Measurements from ENCODE around the gene MAL.
"Not testable (repeated sequence)": the region's sequence is repeated elsewhere in the genome, so short reads cannot be mapped to it uniquely, and the experiment has no call there.

The MAL gene

GRCh38 chr2:95032868-95033603, 7.5 kb downstream of the MAL start:
- ATAC-seq (replicated peaks; ENCODE audit: extremely low read depth, poor library complexity, severe bottlenecking) (no peak), DNase-seq (ENCODE audit: low spot score in 2 of 2) (no peak)
- no peaks in the 10 kb centered on the region for H3K4me1 Mint-ChIP-seq
- H3K9me3 Mint-ChIP-seq = peaks cover 17% of the 10 kb centered on the region
- peaks cover 2% of the 10 kb centered on the region for H3K36me3 Mint-ChIP-seq (ENCODE audit: insufficient read depth)
- no peak overlapping the region for H3K4me3 Mint-ChIP-seq
- no peak overlapping the region for H3K27ac Mint-ChIP-seq (ENCODE audit: low read depth)
- peaks cover 7% of the 10 kb centered on the region for H3K27me3 Mint-ChIP-seq

- Mint-ChIP-seq H3K27me3 (peaks cover 7% of the 10 kb centered on the region), H3K36me3 (ENCODE audit: insufficient read depth) (peaks cover 2% of the 10 kb centered on the region), H3K9me3 (peaks cover 29% of the 10 kb centered on the region), H3K4me1 (no peaks in the 10 kb centered on the region), H3K4me3 (no peak overlapping the region), H3K27ac (ENCODE audit: low read depth) (no peak overlapping the region)
- no peak for DNase-seq (ENCODE audit: low spot score in 2 of 2)
- no peak for ATAC-seq (replicated peaks; ENCODE audit: extremely low read depth, poor library complexity, severe bottlenecking)
Observed at GRCh38 chr2:95034221-95034620, 8.7 kb downstream of the MAL start.

GRCh38 chr2:95034818-95035217, 9.3 kb downstream of the MAL start:
- H3K27ac Mint-ChIP-seq (ENCODE audit: low read depth) = no peak overlapping the region
- no peak overlapping the region for H3K4me3 Mint-ChIP-seq
- peaks cover 32% of the 10 kb centered on the region for H3K9me3 Mint-ChIP-seq
- peaks cover 7% of the 10 kb centered on the region for H3K27me3 Mint-ChIP-seq
- H3K4me1 Mint-ChIP-seq = no peaks in the 10 kb centered on the region
- no peak for ATAC-seq (replicated peaks; ENCODE audit: extremely low read depth, poor library complexity, severe bottlenecking)
- H3K36me3 Mint-ChIP-seq (ENCODE audit: insufficient read depth) = peaks cover 2% of the 10 kb centered on the region
- no peak for DNase-seq (ENCODE audit: low spot score in 2 of 2)

- H3K4me1 Mint-ChIP-seq = no peaks in the 10 kb centered on the region
Observed at GRCh38 chr2:95036596-95037383, 11.3 kb downstream of the MAL start.

GRCh38 chr2:95037384-95037839, 11.9 kb downstream of the MAL start:
- Mint-ChIP-seq H3K27me3 (no peaks in the 10 kb centered on the region), H3K9me3 (peaks cover 32% of the 10 kb centered on the region), H3K36me3 (ENCODE audit: insufficient read depth) (peaks cover 2% of the 10 kb centered on the region), H3K27ac (ENCODE audit: low read depth) (peak overlapping the region; percentile 8), H3K4me1 (no peaks in the 10 kb centered on the region), H3K4me3 (no peak overlapping the region)
- ATAC-seq (replicated peaks; ENCODE audit: extremely low read depth, poor library complexity, severe bottlenecking) (no peak), DNase-seq (ENCODE audit: low spot score in 2 of 2) (no peak)

More at GRCh38 chr2:95036596-95037383, 11.3 kb downstream of the MAL start:
- Mint-ChIP-seq H3K9me3 (peaks cover 32% of the 10 kb centered on the region), H3K27me3 (no peaks in the 10 kb centered on the region), H3K27ac (ENCODE audit: low read depth) (peak overlapping the region; percentile 8), H3K4me3 (no peak overlapping the region), H3K36me3 (ENCODE audit: insufficient read depth) (peaks cover 2% of the 10 kb centered on the region)
- no peak for DNase-seq (ENCODE audit: low spot score in 2 of 2)
- no peak for ATAC-seq (replicated peaks; ENCODE audit: extremely low read depth, poor library complexity, severe bottlenecking)

- H3K27me3 Mint-ChIP-seq; ATAC-seq (replicated peaks; ENCODE audit: extremely low read depth, poor library complexity, severe bottlenecking); H3K4me3 Mint-ChIP-seq; DNase-seq (ENCODE audit: low spot score in 2 of 2); H3K36me3 Mint-ChIP-seq (ENCODE audit: insufficient read depth); H3K4me1 Mint-ChIP-seq: not testable (repeated sequence)
- Mint-ChIP-seq H3K27ac (ENCODE audit: low read depth) (peak overlapping the region; percentile 8), H3K9me3 (peaks cover 32% of the 10 kb centered on the region)
Observed at GRCh38 chr2:95037841-95038585, 12.5 kb downstream of the MAL start.

GRCh38 chr2:95038635-95039298, 13.3 kb downstream of the MAL start:
- H3K36me3 Mint-ChIP-seq (ENCODE audit: insufficient read depth) = peaks cover 2% of the 10 kb centered on the region
- no peaks in the 10 kb centered on the region for H3K4me1 Mint-ChIP-seq
- peak overlapping the region; percentile 12 for H3K27ac Mint-ChIP-seq (ENCODE audit: low read depth)

GRCh38 chr2:95039363-95039762, 13.9 kb downstream of the MAL start:
- no peaks in the 10 kb centered on the region for H3K4me1 Mint-ChIP-seq
- H3K27ac Mint-ChIP-seq (ENCODE audit: low read depth) = peak overlapping the region; percentile 12
- H3K4me3 Mint-ChIP-seq = no peak overlapping the region
- ATAC-seq (replicated peaks; ENCODE audit: extremely low read depth, poor library complexity, severe bottlenecking) = no peak
- peaks cover 32% of the 10 kb centered on the region for H3K9me3 Mint-ChIP-seq
- peaks cover 14% of the 10 kb centered on the region for H3K27me3 Mint-ChIP-seq
- DNase-seq (ENCODE audit: low spot score in 2 of 2) = no peak
- peaks cover 2% of the 10 kb centered on the region for H3K36me3 Mint-ChIP-seq (ENCODE audit: insufficient read depth)

More at GRCh38 chr2:95038635-95039298, 13.3 kb downstream of the MAL start:
- ATAC-seq (replicated peaks; ENCODE audit: extremely low read depth, poor library complexity, severe bottlenecking) (no peak), DNase-seq (ENCODE audit: low spot score in 2 of 2) (no peak)
- Mint-ChIP-seq H3K27me3 (peaks cover 8% of the 10 kb centered on the region), H3K9me3 (peaks cover 32% of the 10 kb centered on the region), H3K4me3 (no peak overlapping the region)

GRCh38 chr2:95039978-95040377, 14.5 kb downstream of the MAL start:
- H3K9me3 Mint-ChIP-seq = peaks cover 32% of the 10 kb centered on the region
- no peak overlapping the region for H3K4me3 Mint-ChIP-seq
- ATAC-seq (replicated peaks; ENCODE audit: extremely low read depth, poor library complexity, severe bottlenecking) (no peak), DNase-seq (ENCODE audit: low spot score in 2 of 2) (no peak)
- H3K27ac Mint-ChIP-seq (ENCODE audit: low read depth) = no peak overlapping the region
- peaks cover 2% of the 10 kb centered on the region for H3K36me3 Mint-ChIP-seq (ENCODE audit: insufficient read depth)
- H3K4me1 Mint-ChIP-seq = no peaks in the 10 kb centered on the region
- peaks cover 16% of the 10 kb centered on the region for H3K27me3 Mint-ChIP-seq

GRCh38 chr2:95040426-95040825, 14.9 kb downstream of the MAL start:
- H3K4me1 Mint-ChIP-seq = no peaks in the 10 kb centered on the region
- peaks cover 32% of the 10 kb centered on the region for H3K9me3 Mint-ChIP-seq
- ATAC-seq (replicated peaks; ENCODE audit: extremely low read depth, poor library complexity, severe bottlenecking) (no peak), DNase-seq (ENCODE audit: low spot score in 2 of 2) (no peak)
- H3K36me3 Mint-ChIP-seq (ENCODE audit: insufficient read depth) = peaks cover 2% of the 10 kb centered on the region
- no peak overlapping the region for H3K27ac Mint-ChIP-seq (ENCODE audit: low read depth)
- H3K27me3 Mint-ChIP-seq = peaks cover 21% of the 10 kb centered on the region
- no peak overlapping the region for H3K4me3 Mint-ChIP-seq

- H3K27ac Mint-ChIP-seq (ENCODE audit: low read depth) = no peak overlapping the region
- no peak for ATAC-seq (replicated peaks; ENCODE audit: extremely low read depth, poor library complexity, severe bottlenecking)
Observed at GRCh38 chr2:95041060-95041823, 15.7 kb downstream of the MAL start.

More at GRCh38 chr2:95041060-95041823, 15.7 kb downstream of the MAL start:
- peaks cover 29% of the 10 kb centered on the region for H3K27me3 Mint-ChIP-seq
- peaks cover 32% of the 10 kb centered on the region for H3K9me3 Mint-ChIP-seq
- no peaks in the 10 kb centered on the region for H3K4me1 Mint-ChIP-seq
- DNase-seq (ENCODE audit: low spot score in 2 of 2) = no peak
- no peak overlapping the region for H3K4me3 Mint-ChIP-seq
- H3K36me3 Mint-ChIP-seq (ENCODE audit: insufficient read depth) = peaks cover 2% of the 10 kb centered on the region

Measured in central memory CD8-positive, alpha-beta T cell (primary cell).